NCI-H226 (cell line): Measurements from ENCODE around the gene RCC2.
A peak's percentile ranks its signal among the peaks of the same experiment; 100 is the strongest.
"Not testable (repeated sequence)": the region's sequence is repeated elsewhere in the genome, so short reads cannot be mapped to it uniquely, and the experiment has no call there.

Source experiments
- DNase-seq: peaks from one replicate; pipeline ENCODE4 v3.0.0-alpha.2; 2015

RCC2 gene

GRCh38 chr1:17414022-17414421 is 25.5 kb downstream of the RCC2 start:
- no peak for DNase-seq

- no peak for DNase-seq
Measured at GRCh38 chr1:17412093-17412870, 27.2 kb downstream of the RCC2 start.

GRCh38 chr1:17409391-17409811 is 30.1 kb downstream of the RCC2 start:
- DNase-seq, result no peak

- DNase-seq, result not testable (repeated sequence)
Measured at GRCh38 chr1:17407786-17408514, 31.5 kb downstream of the RCC2 start.

GRCh38 chr1:17406760-17407475 is 32.6 kb downstream of the RCC2 start:
- DNase-seq, result not testable (repeated sequence)

- DNase-seq, result peak; percentile 32
Measured at GRCh38 chr1:17405898-17406759, 33.3 kb downstream of the RCC2 start.

GRCh38 chr1:17404820-17405219 is 34.7 kb downstream of the RCC2 start:
- DNase-seq, result no peak

GRCh38 chr1:17404034-17404684 is 35.3 kb downstream of the RCC2 start:
- DNase-seq, result no peak

GRCh38 chr1:17403081-17403480 is 36.4 kb downstream of the RCC2 start:
- no peak for DNase-seq

GRCh38 chr1:17401841-17402240 is 37.6 kb downstream of the RCC2 start:
- no peak for DNase-seq

GRCh38 chr1:17400725-17401341 is 38.6 kb downstream of the RCC2 start:
- DNase-seq, result no peak

GRCh38 chr1:17397910-17398695 is 41.4 kb downstream of the RCC2 start:
- DNase-seq, result no peak

- no peak for DNase-seq
Measured at GRCh38 chr1:17393230-17393629, 46.2 kb downstream of the RCC2 start.

- DNase-seq, result no peak
Measured at GRCh38 chr1:17392199-17392740, 47.2 kb downstream of the RCC2 start.

- DNase-seq, result no peak
Measured at GRCh38 chr1:17381161-17381560, 58.3 kb downstream of the RCC2 start.

GRCh38 chr1:17377325-17377953 is 62.0 kb downstream of the RCC2 start:
- no peak for DNase-seq

- no peak for DNase-seq
Measured at GRCh38 chr1:17375651-17376050, 63.8 kb downstream of the RCC2 start.

GRCh38 chr1:17372955-17373354 is 66.5 kb downstream of the RCC2 start:
- no peak for DNase-seq

- DNase-seq, result no peak
Measured at GRCh38 chr1:17371896-17372295, 67.6 kb downstream of the RCC2 start, which contains the start of gene PADI6. TSS of gene PADI6 (plus strand) at chr1:17372196. CDS start at chr1:17372246, 50 bp downstream.

GRCh38 chr1:17370618-17371017 is 68.9 kb downstream of the RCC2 start:
- DNase-seq, result no peak
